GM12864 (cell line): ENCODE data around the gene POC1A.

Experiments used
- DNase-seq: peaks from one replicate; pipeline ENCODE4 v3.0.0-alpha.2; 2011; ENCODE audit warnings: low read depth
- H3K4me3 ChIP-seq: 2 replicates; pipeline ENCODE4 v1.5.1; 2011; ENCODE audit warnings: mild to moderate bottlenecking, low read depth, low read length, control low read depth
- CTCF ChIP-seq: IDR thresholded peaks from 2 replicates; pipeline ENCODE4 v1.5.1; 2011; ENCODE audit warnings: low read depth, mild to moderate bottlenecking, moderate library complexity, low read length, control low read depth, inconsistent platforms; ENCODE audit errors: missing control alignments

Gene POC1A

GRCh38 chr3:52029053-52029452 is 125.2 kb downstream of the POC1A start:
- no peak overlapping the region for H3K4me3 ChIP-seq
- no peak for DNase-seq
- no peak for TF ChIP-seq CTCF

DNA sequence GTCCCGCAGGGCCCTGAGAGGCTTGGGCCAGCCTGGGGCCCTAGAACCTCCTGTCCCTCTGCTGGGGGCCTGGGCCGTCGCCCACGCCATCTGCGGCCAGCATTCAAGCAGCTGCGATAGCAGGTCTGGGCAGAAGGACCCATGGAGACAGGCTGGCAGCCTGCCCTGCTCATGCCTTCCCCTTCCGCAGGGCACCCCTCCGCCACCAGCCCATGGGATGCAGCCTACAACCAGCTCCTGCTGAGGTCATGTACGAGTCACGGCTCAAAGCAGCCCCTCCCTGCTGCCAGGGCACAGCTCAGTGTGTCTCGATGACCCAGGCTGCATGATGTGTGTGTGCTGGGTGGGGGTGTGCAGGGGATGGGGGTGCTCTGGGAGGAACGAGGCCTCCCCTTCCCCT is 125.7 kb downstream of the POC1A start:
- DNase-seq: no peak
- TF ChIP-seq CTCF: no peak
- no peak overlapping the region for H3K4me3 ChIP-seq

DNA sequence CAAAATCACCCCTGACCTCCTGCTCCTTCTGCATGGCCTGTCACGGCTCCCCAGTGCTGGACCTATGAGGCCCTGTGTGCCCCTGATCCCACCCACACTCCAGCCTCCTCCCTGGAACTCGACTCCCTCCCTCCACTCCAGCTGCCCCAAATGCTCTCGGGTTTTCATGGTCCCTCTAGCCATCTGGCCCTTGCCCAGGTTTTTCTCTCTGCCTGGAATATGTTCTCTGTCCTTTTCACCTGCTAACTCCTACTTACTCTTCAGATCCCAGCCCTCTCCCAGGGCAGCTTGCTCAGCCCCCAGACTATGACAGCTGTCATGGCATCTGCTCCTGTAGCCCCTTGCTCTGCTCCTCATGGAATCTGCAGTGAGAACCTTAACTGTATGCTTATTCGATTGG is 128.2 kb downstream of the POC1A start:
- H3K4me3 ChIP-seq: no peak overlapping the region
- no peak for TF ChIP-seq CTCF
- no peak for DNase-seq

GRCh38 chr3:52025453-52025852 is 128.8 kb downstream of the POC1A start:
- TF ChIP-seq CTCF: no peak
- no peak for DNase-seq
- no peak overlapping the region for H3K4me3 ChIP-seq
